Mucosa of rectum (tissue), 2 donors: Measurements from ENCODE around the gene GRB2.

Experiments used
- H3K27ac ChIP-seq, 2 donors: one replicate each; pipeline ENCODE4 v1.7.0; 2013; ENCODE audit warnings: inconsistent platforms in 2 of 2, low read depth in 2 of 2, low read length in 2 of 2
- H3K27me3 ChIP-seq, 2 donors: one replicate each; pipeline ENCODE4 v1.7.0; 2013; ENCODE audit warnings: low read length in 2 of 2; ENCODE audit not compliant: control insufficient read depth in 2 of 2, insufficient read depth in 2 of 2
- H3K36me3 ChIP-seq, 2 donors: one replicate each; pipeline ENCODE4 v1.7.0; 2013; ENCODE audit warnings: low read length in 2 of 2; ENCODE audit not compliant: control insufficient read depth in 2 of 2, insufficient read depth in 2 of 2
- H3K4me1 ChIP-seq, 2 donors: one replicate each; pipeline ENCODE4 v1.7.0; 2013; ENCODE audit warnings: low read length in 2 of 2, mild to moderate bottlenecking in 1 of 2; ENCODE audit not compliant: control insufficient read depth in 2 of 2, insufficient read depth in 2 of 2
- H3K4me3 ChIP-seq, 2 donors: one replicate each; pipeline ENCODE4 v1.7.0; 2013; ENCODE audit warnings: low read length in 2 of 2
- H3K9ac ChIP-seq, 2 donors: one replicate each; pipeline ENCODE4 v1.7.0; 2013; ENCODE audit warnings: low read length in 2 of 2, low read depth in 1 of 2, mild to moderate bottlenecking in 1 of 2
- H3K9me3 ChIP-seq, 2 donors: one replicate each; pipeline ENCODE4 v1.7.0; 2013; ENCODE audit warnings: low read length in 2 of 2; ENCODE audit not compliant: control insufficient read depth in 2 of 2
- donor health status: healthy.
- donor health status: Normal muscosa, but diverticular disease.

The GRB2 gene

GRCh38 chr17:75414488-75414887 is 9.0 kb upstream of the GRB2 start:
- Histone ChIP-seq H3K4me3 (no peak overlapping the region), H3K9me3 (no peaks in the 10 kb centered on the region), H3K27ac (no peak overlapping the region), H3K27me3 (no peaks in the 10 kb centered on the region), H3K9ac (no peak overlapping the region), H3K36me3 (no peaks in the 10 kb centered on the region), H3K4me1 (peaks cover 0 to 6% of the 10 kb centered on the region in 2 donors)

GRCh38 chr17:75412455-75413317 is 7.2 kb upstream of the GRB2 start:
- peak overlapping the region; percentile 22 to 46 for H3K4me3 ChIP-seq

GRCh38 chr17:75411328-75412067 is 6.0 kb upstream of the GRB2 start:
- Histone ChIP-seq H3K9me3 (no peaks in the 10 kb centered on the region), H3K9ac (no peak overlapping the region), H3K4me3 (no peak overlapping the region), H3K36me3 (no peaks in the 10 kb centered on the region), H3K4me1 (peaks cover 3 to 9% of the 10 kb centered on the region in 2 donors), H3K27me3 (no peaks in the 10 kb centered on the region), H3K27ac (no peak overlapping the region)

More at GRCh38 chr17:75412455-75413317, 7.2 kb upstream of the GRB2 start:
- peak overlapping the region in 1 of 2 donors; percentile 45 for H3K9ac ChIP-seq
- H3K36me3 ChIP-seq: no peaks in the 10 kb centered on the region
- peaks cover 0 to 6% of the 10 kb centered on the region in 2 donors for H3K4me1 ChIP-seq
- H3K27me3 ChIP-seq: no peaks in the 10 kb centered on the region
- no peak overlapping the region for H3K27ac ChIP-seq
- no peaks in the 10 kb centered on the region for H3K9me3 ChIP-seq

GRCh38 chr17:75410141-75410540 is 4.7 kb upstream of the GRB2 start:
- Histone ChIP-seq H3K4me3 (no peak overlapping the region), H3K36me3 (no peaks in the 10 kb centered on the region), H3K4me1 (peaks cover 7 to 13% of the 10 kb centered on the region in 2 donors), H3K9ac (no peak overlapping the region), H3K27ac (no peak overlapping the region), H3K27me3 (no peaks in the 10 kb centered on the region), H3K9me3 (no peaks in the 10 kb centered on the region)

GRCh38 chr17:75407655-75408352 is 2.3 kb upstream of the GRB2 start:
- H3K4me1 ChIP-seq: peaks cover 7 to 19% of the 10 kb centered on the region in 2 donors
- H3K9ac ChIP-seq: no peak overlapping the region

GRCh38 chr17:75406222-75406615 is 741 bp upstream of the GRB2 start:
- H3K27ac ChIP-seq: peak overlapping the region in 1 of 2 donors; percentile 9

More at GRCh38 chr17:75407655-75408352, 2.3 kb upstream of the GRB2 start:
- Histone ChIP-seq H3K4me3 (no peak overlapping the region), H3K36me3 (no peaks in the 10 kb centered on the region), H3K9me3 (no peaks in the 10 kb centered on the region), H3K27ac (no peak overlapping the region), H3K27me3 (no peaks in the 10 kb centered on the region)

GRCh38 chr17:75404731-75405364 is 630 bp downstream of the GRB2 start:
- Histone ChIP-seq H3K4me3 (peak overlapping the region; percentile 71 to 90), H3K9me3 (no peaks in the 10 kb centered on the region), H3K27ac (peak overlapping the region; percentile 93 to 94), H3K9ac (peak overlapping the region; percentile 89 to 91), H3K27me3 (no peaks in the 10 kb centered on the region), H3K36me3 (no peaks in the 10 kb centered on the region), H3K4me1 (peaks cover 7 to 18% of the 10 kb centered on the region in 2 donors)

More at GRCh38 chr17:75406222-75406615, 741 bp upstream of the GRB2 start:
- Histone ChIP-seq H3K4me1 (peaks cover 7 to 18% of the 10 kb centered on the region in 2 donors), H3K27me3 (no peaks in the 10 kb centered on the region), H3K9ac (peak overlapping the region; percentile 5 to 68), H3K9me3 (no peaks in the 10 kb centered on the region), H3K4me3 (peak overlapping the region; percentile 68 to 84), H3K36me3 (no peaks in the 10 kb centered on the region)

GRCh38 chr17:75404223-75404730 is 1.2 kb downstream of the GRB2 start:
- Histone ChIP-seq H3K27ac (peak overlapping the region; percentile 93 to 94), H3K9me3 (no peaks in the 10 kb centered on the region), H3K27me3 (no peaks in the 10 kb centered on the region), H3K9ac (peak overlapping the region; percentile 89 to 91), H3K36me3 (no peaks in the 10 kb centered on the region), H3K4me3 (peak overlapping the region; percentile 71 to 90), H3K4me1 (peaks cover 7 to 18% of the 10 kb centered on the region in 2 donors)

- no peaks in the 10 kb centered on the region for H3K27me3 ChIP-seq
- H3K9me3 ChIP-seq: no peaks in the 10 kb centered on the region
- no peak overlapping the region for H3K9ac ChIP-seq
- H3K36me3 ChIP-seq: no peaks in the 10 kb centered on the region
- H3K4me1 ChIP-seq: peaks cover 7 to 18% of the 10 kb centered on the region in 2 donors
- H3K4me3 ChIP-seq: peak overlapping the region in 1 of 2 donors; percentile 50
- H3K27ac ChIP-seq: peak overlapping the region in 1 of 2 donors; percentile 16
Measured at GRCh38 chr17:75403131-75403530, 2.3 kb downstream of the GRB2 start.
